Testis (tissue), 3 donors: Measurements from ENCODE around the gene KLHL26. TPM values are rescaled to one million over a fixed set of nuclear protein-coding genes. Genes with fewer than 3 reads are reported as not detected.

Experiments used
- DNase-seq: peaks from one replicate; pipeline ENCODE4 v3.0.0-alpha.2; 2019
- H3K27ac ChIP-seq, 2 donors: fragments of 200-600 bp; sonication (generic); one replicate each; pipeline ENCODE4 v1.5.1; 2019
- H3K27me3 ChIP-seq: fragments of 200-600 bp; sonication (generic); one replicate; pipeline ENCODE4 v1.5.1; 2019
- H3K36me3 ChIP-seq: fragments of 200-600 bp; sonication (generic); one replicate; pipeline ENCODE4 v1.5.1; 2017; ENCODE audit warnings: low read depth; ENCODE audit errors: missing control alignments
- H3K4me1 ChIP-seq: fragments of 200-600 bp; sonication (generic); one replicate; pipeline ENCODE4 v1.5.1; 2019
- H3K4me3 ChIP-seq, 2 donors: fragments of 200-600 bp; sonication (generic); one replicate each; pipeline ENCODE4 v1.5.1; 2017 to 2019
- H3K9me3 ChIP-seq: fragments of 200-600 bp; sonication (generic); one replicate; pipeline ENCODE4 v1.5.1; 2017
- POLR2A ChIP-seq: fragments of 450-650 bp; IDR thresholded peaks from one replicate; pipeline ENCODE4 v1.6.1; 2017; ENCODE audit warnings: antibody characterized with exemption, mild to moderate bottlenecking, moderate library complexity
- WGBS, 2 donors: methylation state at CpG; one replicate each; pipeline ENCODE4 v1.1.5; 2018; 5-methylcytosine and 5-hydroxymethylcytosine counted together
- intact Hi-C: fragments of 100-400 bp; cut with DNase I; formaldehyde crosslinking; loops from one replicate; pipeline ENCODE4 v1.15.1; 2023; ENCODE audit warnings: low total_unique reads
- polyA plus RNA-seq: library from polyadenylated mRNA; stranded (reverse); fragments of 350-450 nt; fragmentation: Illumina TruSeq; extraction: RNeasy Lipid Tissue Mini Kit (QIAGEN cat#74804); gene quantifications from one replicate; pipeline ENCODE4 v1.2.3, GENCODE V29; 2014; ENCODE audit warnings: low read depth, low replicate concordance; ENCODE audit not compliant: insufficient read depth
- total RNA-seq, 2 donors: library from RNA; depleted of rRNA; stranded (reverse); fragments of >200 nt; gene quantifications; one replicate each; pipeline ENCODE4 v1.2.3, GENCODE V29; 2016
- TF ChIP-seq, protein P1 (sequence below), 3 experiments: fragments of 450-650 bp in 2 of 3; fragments of 200-600 bp in 1 of 3; sonication (generic) in 1 of 3; IDR thresholded peaks; one replicate each; pipeline ENCODE4 v1.5.1; 2016 to 2019; ENCODE audit warnings: antibody characterized with exemption in 3 of 3, mild to moderate bottlenecking in 2 of 3, moderate library complexity in 1 of 3

Gene KLHL26
- total and polyA plus RNA-seq, 3 donors from 2014 or later, result 10.6 to 32.3 (median 16.5) TPM

DNA sequence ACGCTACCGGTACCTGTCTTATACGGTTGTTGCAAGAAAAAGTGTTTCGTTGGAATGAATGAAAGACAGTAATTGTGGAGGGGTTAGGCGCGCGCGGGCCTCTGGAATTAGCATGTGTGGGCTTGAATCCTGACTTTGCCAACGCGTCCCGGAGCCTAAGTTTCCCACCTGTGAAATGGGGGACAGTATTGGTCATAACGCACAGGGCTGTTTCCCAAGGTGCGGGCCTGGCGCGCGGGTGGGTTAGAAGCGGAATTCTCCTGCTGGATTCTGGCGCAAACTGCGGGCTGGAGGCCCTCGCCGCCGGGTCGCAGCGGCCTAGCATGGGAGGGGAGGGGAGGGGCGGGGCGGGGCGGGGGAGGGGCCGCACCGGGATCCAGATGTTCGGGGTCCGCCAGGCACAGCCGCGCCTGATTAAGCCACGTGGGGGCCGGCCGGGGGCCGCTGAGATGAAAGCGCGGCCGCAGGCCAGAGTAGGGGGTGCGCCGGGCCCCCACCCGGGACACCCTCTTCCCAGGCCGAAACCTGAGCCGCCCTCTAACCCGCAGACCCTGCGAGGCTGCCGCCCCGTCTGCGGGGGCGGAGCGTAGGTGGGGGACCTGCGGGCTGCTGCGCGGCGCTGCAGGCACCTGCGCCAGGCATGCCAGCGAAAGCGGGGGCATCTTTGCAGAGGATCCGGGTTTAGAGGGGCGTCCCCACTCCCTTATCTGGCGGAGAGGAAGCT, 25.3 kb upstream of the KLHL26 start:
- Histone ChIP-seq H3K27me3 (no peaks in the 10 kb centered on the region), H3K27ac (no peak overlapping the region), H3K4me3 (peak overlapping the region in 1 of 2 donors; percentile 10), H3K4me1 (peaks cover 16% of the 10 kb centered on the region), H3K36me3 (no peaks in the 10 kb centered on the region), H3K9me3 (no peaks in the 10 kb centered on the region)
- WGBS, 2 donors, result 2 to 8% methylated on average over 12 to 53 of the region's 62 CpGs
- intact Hi-C loops, result no loop called here
- no peak for DNase-seq
- TF ChIP-seq POLR2A, result no peak

GRCh38 chr19:18612051-18612771, 24.6 kb upstream of the KLHL26 start:
- 0 to 1% methylated on average over 21 to 27 of the region's 30 CpGs for WGBS, 2 donors
- intact Hi-C loops, result no loop called here
- no peaks in the 10 kb centered on the region for H3K27me3 ChIP-seq

DNA sequence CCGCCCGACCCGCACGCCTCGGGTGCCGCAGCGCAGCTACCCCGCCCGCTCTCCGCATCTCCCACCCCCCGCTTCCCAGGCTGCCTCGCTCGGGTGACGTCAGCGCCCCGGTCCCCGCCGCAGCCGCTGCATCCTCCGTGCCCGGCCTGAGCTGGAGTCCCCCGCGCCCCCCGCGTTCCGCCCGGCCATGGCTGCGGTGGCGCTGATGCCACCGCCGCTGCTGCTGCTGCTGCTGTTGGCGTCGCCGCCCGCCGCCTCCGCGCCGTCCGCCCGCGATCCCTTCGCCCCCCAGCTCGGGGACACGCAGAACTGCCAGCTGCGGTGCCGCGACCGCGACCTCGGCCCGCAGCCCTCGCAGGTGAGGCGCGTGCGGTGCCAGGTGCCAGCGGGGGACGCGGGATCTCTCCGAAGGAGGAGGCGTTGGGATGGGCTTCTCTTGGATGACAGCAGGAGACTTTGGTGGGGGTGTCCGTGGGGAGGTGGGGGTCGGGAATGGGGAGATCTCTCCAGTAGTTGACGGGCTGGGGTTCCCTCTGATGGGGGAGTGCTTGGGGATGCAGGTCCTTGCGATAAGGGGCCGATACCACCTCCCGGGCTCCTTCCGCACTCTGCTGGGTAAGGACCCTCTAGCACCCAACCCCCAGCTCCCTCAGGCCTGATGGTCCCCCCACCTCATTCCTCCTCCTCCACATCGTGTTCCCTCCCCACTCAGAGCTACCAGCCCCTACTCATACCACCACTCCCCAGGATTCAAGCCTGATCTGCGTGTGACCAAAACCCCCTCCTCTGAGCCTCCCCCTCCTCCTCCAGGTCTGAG, 23.8 kb upstream of the KLHL26 start, which contains the start of gene TMEM59L:
TSS of gene TMEM59L (plus strand) at position 99 of the 817 bp plus-strand sequence. CDS start at position 188, 89 bp downstream.
- WGBS, 2 donors, result 2 to 3% methylated on average over 14 to 32 of the region's 70 CpGs
- Histone ChIP-seq H3K27me3 (no peaks in the 10 kb centered on the region), H3K4me3 (peak within 1 kb of the TSS; percentile 9 to 10), H3K36me3 (no peaks in the 10 kb centered on the region), H3K27ac (no peak within 1 kb of the TSS), H3K9me3 (no peaks in the 10 kb centered on the region), H3K4me1 (peaks cover 7% of the 10 kb centered on the region)
- TF ChIP-seq, protein P1, sequence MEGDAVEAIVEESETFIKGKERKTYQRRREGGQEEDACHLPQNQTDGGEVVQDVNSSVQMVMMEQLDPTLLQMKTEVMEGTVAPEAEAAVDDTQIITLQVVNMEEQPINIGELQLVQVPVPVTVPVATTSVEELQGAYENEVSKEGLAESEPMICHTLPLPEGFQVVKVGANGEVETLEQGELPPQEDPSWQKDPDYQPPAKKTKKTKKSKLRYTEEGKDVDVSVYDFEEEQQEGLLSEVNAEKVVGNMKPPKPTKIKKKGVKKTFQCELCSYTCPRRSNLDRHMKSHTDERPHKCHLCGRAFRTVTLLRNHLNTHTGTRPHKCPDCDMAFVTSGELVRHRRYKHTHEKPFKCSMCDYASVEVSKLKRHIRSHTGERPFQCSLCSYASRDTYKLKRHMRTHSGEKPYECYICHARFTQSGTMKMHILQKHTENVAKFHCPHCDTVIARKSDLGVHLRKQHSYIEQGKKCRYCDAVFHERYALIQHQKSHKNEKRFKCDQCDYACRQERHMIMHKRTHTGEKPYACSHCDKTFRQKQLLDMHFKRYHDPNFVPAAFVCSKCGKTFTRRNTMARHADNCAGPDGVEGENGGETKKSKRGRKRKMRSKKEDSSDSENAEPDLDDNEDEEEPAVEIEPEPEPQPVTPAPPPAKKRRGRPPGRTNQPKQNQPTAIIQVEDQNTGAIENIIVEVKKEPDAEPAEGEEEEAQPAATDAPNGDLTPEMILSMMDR (IDR thresholded peaks at IDR 0.05), result no peak
- TF ChIP-seq POLR2A, result no peak
- intact Hi-C loops, result no loop called here
- peak; percentile 38 for DNase-seq

More at GRCh38 chr19:18612051-18612771, 24.6 kb upstream of the KLHL26 start:
- H3K4me3 ChIP-seq, result no peak overlapping the region
- no peak overlapping the region for H3K27ac ChIP-seq
- DNase-seq, result no peak
- TF ChIP-seq, protein P1 (IDR thresholded peaks at IDR 0.05), result no peak
- TF ChIP-seq POLR2A, result no peak
- peaks cover 13% of the 10 kb centered on the region for H3K4me1 ChIP-seq
- H3K36me3 ChIP-seq, result no peaks in the 10 kb centered on the region
- H3K9me3 ChIP-seq, result no peaks in the 10 kb centered on the region

GRCh38 chr19:18613589-18614234, 23.1 kb upstream of the KLHL26 start:
- no peak overlapping the region for H3K4me3 ChIP-seq
- DNase-seq, result no peak
- H3K27ac ChIP-seq, result no peak overlapping the region
- intact Hi-C loops, result no loop called here
- H3K36me3 ChIP-seq, result no peaks in the 10 kb centered on the region
- H3K27me3 ChIP-seq, result no peaks in the 10 kb centered on the region
- no peaks in the 10 kb centered on the region for H3K9me3 ChIP-seq
- peaks cover 7% of the 10 kb centered on the region for H3K4me1 ChIP-seq
- WGBS, 2 donors, result 44% methylated on average over 9 to 22 of the region's 23 CpGs
- TF ChIP-seq POLR2A, result no peak
- TF ChIP-seq, protein P1 (IDR thresholded peaks at IDR 0.05), result no peak
